Measurements from ENCODE around the gene CEP20.
"Not testable (repeated sequence)": the region's sequence is repeated elsewhere in the genome, so short reads cannot be mapped to it uniquely, and the experiment has no call there.

CEP20 gene

GRCh38 chr16:15843635-15844279 lies 44.6 kb downstream of the CEP20 start:
- Mint-ChIP-seq H3K27ac (no peak overlapping the region), H3K36me3 (ENCODE audit: low read depth) (no peaks in the 10 kb centered on the region), H3K4me1 (ENCODE audit: low read depth) (no peaks in the 10 kb centered on the region), H3K27me3 (ENCODE audit: low read depth) (peaks cover 8% of the 10 kb centered on the region), H3K9me3 (no peaks in the 10 kb centered on the region), H3K4me3 (no peak overlapping the region)
- no peak for DNase-seq (ENCODE audit: low spot score)

GRCh38 chr16:15839204-15839603 lies 49.2 kb downstream of the CEP20 start:
- not testable (repeated sequence) for DNase-seq (ENCODE audit: low spot score); H3K9me3 Mint-ChIP-seq; H3K27me3 Mint-ChIP-seq (ENCODE audit: low read depth); H3K4me1 Mint-ChIP-seq (ENCODE audit: low read depth); H3K4me3 Mint-ChIP-seq; H3K36me3 Mint-ChIP-seq (ENCODE audit: low read depth); H3K27ac Mint-ChIP-seq

DNA sequence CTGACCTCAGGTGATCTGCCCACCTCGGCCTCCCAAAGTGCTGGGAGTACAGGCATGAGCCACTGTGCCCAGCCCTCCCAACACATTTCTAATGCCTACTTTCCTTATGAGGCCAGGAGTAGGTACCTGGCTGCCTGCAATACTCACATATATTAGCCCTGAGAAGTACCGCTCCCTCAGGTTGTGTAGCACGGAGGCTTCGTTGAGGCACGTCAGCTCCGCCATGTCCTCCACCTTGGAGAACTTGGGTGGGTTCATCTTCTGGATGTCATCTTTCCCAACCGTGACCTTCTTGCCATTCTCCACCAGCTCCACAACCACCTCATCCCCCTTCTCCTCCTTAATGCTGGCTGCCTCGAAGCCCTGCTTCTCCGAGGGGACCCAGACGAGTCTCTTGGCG lies 50.6 kb downstream of the CEP20 start:
- no peaks in the 10 kb centered on the region for H3K9me3 Mint-ChIP-seq
- no peak overlapping the region for H3K27ac Mint-ChIP-seq
- no peak overlapping the region for H3K4me3 Mint-ChIP-seq
- no peaks in the 10 kb centered on the region for H3K36me3 Mint-ChIP-seq (ENCODE audit: low read depth)
- H3K4me1 Mint-ChIP-seq (ENCODE audit: low read depth), result peaks cover 10% of the 10 kb centered on the region
- DNase-seq (ENCODE audit: low spot score), result no peak
- peaks cover 4% of the 10 kb centered on the region for H3K27me3 Mint-ChIP-seq (ENCODE audit: low read depth)

DNA sequence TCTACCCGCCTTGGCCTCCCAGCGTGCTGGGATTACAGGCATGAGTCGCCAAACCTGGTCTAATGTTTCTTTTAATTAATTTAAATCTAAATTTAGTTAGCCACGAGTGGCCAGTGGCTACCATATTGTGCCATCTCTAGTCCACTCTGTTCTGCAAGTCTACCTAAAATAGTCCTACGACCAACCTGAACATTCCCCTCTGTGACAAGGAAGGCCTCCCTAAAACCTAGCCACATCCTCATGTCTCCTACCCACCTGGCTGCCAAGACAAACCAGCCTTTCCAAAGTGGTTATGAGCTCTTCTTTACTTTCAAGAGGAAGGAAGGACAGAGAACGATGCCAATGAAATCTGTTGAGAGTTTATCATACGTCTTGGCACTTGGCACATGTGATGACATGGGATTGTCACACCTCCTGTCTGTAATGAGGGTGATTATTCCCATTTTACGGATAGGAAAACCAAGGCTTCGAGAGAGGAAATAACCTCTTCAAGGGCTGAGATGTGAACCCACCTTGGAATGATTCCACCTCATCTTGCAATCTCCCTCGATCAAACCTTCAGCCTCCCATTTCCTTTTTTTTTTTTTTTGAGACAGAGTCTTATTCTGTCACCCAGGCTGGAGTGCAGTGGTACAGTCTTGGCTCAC lies 51.3 kb downstream of the CEP20 start:
- no peaks in the 10 kb centered on the region for H3K36me3 Mint-ChIP-seq (ENCODE audit: low read depth)

GRCh38 chr16:15836074-15836473 lies 52.3 kb downstream of the CEP20 start:
- H3K9me3 Mint-ChIP-seq, result no peaks in the 10 kb centered on the region
- H3K36me3 Mint-ChIP-seq (ENCODE audit: low read depth), result no peaks in the 10 kb centered on the region
- no peak for DNase-seq (ENCODE audit: low spot score)
- H3K4me3 Mint-ChIP-seq, result no peak overlapping the region
- no peak overlapping the region for H3K27ac Mint-ChIP-seq
- H3K27me3 Mint-ChIP-seq (ENCODE audit: low read depth), result peaks cover 7% of the 10 kb centered on the region
- H3K4me1 Mint-ChIP-seq (ENCODE audit: low read depth), result peaks cover 10% of the 10 kb centered on the region

More for the DNA sequence above, 51.3 kb downstream of the CEP20 start:
- H3K27ac Mint-ChIP-seq, result no peak overlapping the region
- peaks cover 10% of the 10 kb centered on the region for H3K4me1 Mint-ChIP-seq (ENCODE audit: low read depth)
- no peaks in the 10 kb centered on the region for H3K9me3 Mint-ChIP-seq
- peaks cover 7% of the 10 kb centered on the region for H3K27me3 Mint-ChIP-seq (ENCODE audit: low read depth)
- no peak for DNase-seq (ENCODE audit: low spot score)
- no peak overlapping the region for H3K4me3 Mint-ChIP-seq

- H3K4me1 Mint-ChIP-seq (ENCODE audit: low read depth), result peaks cover 10% of the 10 kb centered on the region
- H3K36me3 Mint-ChIP-seq (ENCODE audit: low read depth), result no peaks in the 10 kb centered on the region
- no peak overlapping the region for H3K27ac Mint-ChIP-seq
- no peak for DNase-seq (ENCODE audit: low spot score)
- H3K9me3 Mint-ChIP-seq, result no peaks in the 10 kb centered on the region
- no peak overlapping the region for H3K4me3 Mint-ChIP-seq
- peaks cover 7% of the 10 kb centered on the region for H3K27me3 Mint-ChIP-seq (ENCODE audit: low read depth)
These were observed 53.1 kb downstream of the CEP20 start for GRCh38 chr16:15835136-15835878.

DNA sequence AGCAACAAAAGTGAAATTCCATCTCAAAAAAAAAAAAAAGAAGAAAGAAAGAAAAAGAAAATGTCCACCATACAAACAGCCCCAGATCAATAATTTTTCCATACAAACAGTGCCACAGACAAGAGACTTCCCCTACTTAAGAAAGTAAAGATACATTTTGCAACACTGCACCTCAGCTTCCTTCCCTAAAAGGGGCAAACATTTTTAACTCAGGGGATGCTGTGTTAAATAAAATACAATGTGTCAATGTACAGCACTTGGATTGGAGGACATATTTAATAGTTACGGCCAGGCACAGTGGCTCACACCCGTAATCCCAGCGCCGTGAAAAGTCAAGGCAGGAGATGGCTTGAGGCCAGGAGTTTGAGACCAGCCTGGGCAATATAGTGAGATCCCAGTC lies 53.9 kb downstream of the CEP20 start:
- peaks cover 10% of the 10 kb centered on the region for H3K4me1 Mint-ChIP-seq (ENCODE audit: low read depth)
- no peak overlapping the region for H3K4me3 Mint-ChIP-seq
- H3K36me3 Mint-ChIP-seq (ENCODE audit: low read depth), result no peaks in the 10 kb centered on the region
- no peaks in the 10 kb centered on the region for H3K9me3 Mint-ChIP-seq
- H3K27me3 Mint-ChIP-seq (ENCODE audit: low read depth), result peaks cover 7% of the 10 kb centered on the region
- no peak overlapping the region for H3K27ac Mint-ChIP-seq
- DNase-seq (ENCODE audit: low spot score), result no peak

DNA sequence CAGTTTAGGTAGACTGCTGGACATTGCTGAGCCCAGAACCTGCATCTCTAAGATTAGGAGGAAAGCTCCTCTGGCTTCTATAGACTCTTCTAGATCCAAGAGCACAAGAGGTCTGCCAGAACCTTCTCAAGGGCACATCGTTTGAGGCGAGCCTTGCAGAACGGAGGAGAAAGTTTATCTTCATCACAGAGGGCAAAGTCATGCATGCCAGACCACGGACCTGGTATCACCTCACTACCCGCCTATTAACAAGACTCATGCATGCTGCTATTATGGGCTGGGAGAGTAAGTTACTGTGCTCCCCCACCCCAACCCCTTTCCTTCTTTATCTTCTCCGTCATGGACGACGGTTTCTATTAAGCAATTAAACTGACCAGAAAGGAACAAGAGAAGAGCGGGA lies 54.9 kb downstream of the CEP20 start:
- H3K4me3 Mint-ChIP-seq, result no peak overlapping the region
- H3K4me1 Mint-ChIP-seq (ENCODE audit: low read depth), result peaks cover 10% of the 10 kb centered on the region
- H3K9me3 Mint-ChIP-seq, result no peaks in the 10 kb centered on the region
- H3K36me3 Mint-ChIP-seq (ENCODE audit: low read depth), result no peaks in the 10 kb centered on the region
- no peak overlapping the region for H3K27ac Mint-ChIP-seq
- no peak for DNase-seq (ENCODE audit: low spot score)
- H3K27me3 Mint-ChIP-seq (ENCODE audit: low read depth), result peaks cover 6% of the 10 kb centered on the region

DNA sequence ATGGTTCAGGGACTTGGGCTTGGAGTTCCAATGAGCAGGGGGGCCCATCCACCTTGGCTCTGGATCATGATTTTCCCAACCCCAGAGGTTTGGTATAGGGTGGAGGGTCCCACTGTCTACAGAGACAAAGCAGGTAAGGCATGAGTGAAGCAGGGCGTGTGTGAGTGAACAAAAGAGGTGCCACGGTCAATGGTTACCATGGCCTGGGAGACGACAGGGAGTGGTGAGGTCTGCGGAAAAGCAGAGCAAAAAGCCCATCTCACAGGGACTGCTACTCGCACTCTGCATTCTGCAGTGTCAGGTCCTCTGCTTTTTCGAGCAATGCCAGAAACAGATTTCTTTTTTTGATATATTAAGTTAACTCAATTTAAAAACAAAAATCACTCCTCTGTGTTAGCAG lies 56.2 kb downstream of the CEP20 start:
- H3K27me3 Mint-ChIP-seq (ENCODE audit: low read depth), result peaks cover 8% of the 10 kb centered on the region
- peaks cover 10% of the 10 kb centered on the region for H3K4me1 Mint-ChIP-seq (ENCODE audit: low read depth)
- H3K36me3 Mint-ChIP-seq (ENCODE audit: low read depth), result no peaks in the 10 kb centered on the region
- no peak overlapping the region for H3K4me3 Mint-ChIP-seq
- DNase-seq (ENCODE audit: low spot score), result no peak
- H3K9me3 Mint-ChIP-seq, result no peaks in the 10 kb centered on the region
- no peak overlapping the region for H3K27ac Mint-ChIP-seq

- no peaks in the 10 kb centered on the region for H3K9me3 Mint-ChIP-seq
- H3K27ac Mint-ChIP-seq, result no peak overlapping the region
- H3K27me3 Mint-ChIP-seq (ENCODE audit: low read depth), result peaks cover 8% of the 10 kb centered on the region
- peaks cover 8% of the 10 kb centered on the region for H3K4me1 Mint-ChIP-seq (ENCODE audit: low read depth)
- DNase-seq (ENCODE audit: low spot score), result no peak
- H3K4me3 Mint-ChIP-seq, result no peak overlapping the region
- H3K36me3 Mint-ChIP-seq (ENCODE audit: low read depth), result no peaks in the 10 kb centered on the region
These were observed 57.5 kb downstream of the CEP20 start for GRCh38 chr16:15830832-15831451.

DNA sequence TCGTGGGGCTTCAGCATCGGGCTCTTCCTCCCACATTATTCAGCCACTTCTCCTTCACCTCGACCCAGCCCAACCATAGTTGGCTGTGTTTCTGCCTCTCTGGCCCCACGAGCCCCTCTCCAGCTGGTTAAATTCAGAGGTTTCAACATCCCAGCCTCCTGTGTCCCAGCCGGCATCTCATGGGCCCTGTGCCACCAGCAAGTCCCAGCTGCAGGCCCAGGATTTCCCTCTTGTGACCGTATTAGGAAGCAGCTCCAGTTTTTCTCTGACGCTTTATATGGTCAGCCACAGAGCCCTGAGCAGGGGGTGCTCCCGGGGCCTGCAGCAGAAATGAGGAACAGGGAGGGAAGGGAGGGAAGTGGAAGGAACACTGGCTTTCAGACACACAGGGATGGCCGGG lies 58.9 kb downstream of the CEP20 start:
- Mint-ChIP-seq H3K4me1 (ENCODE audit: low read depth) (no peaks in the 10 kb centered on the region), H3K36me3 (ENCODE audit: low read depth) (no peaks in the 10 kb centered on the region), H3K9me3 (no peaks in the 10 kb centered on the region), H3K27me3 (ENCODE audit: low read depth) (peaks cover 8% of the 10 kb centered on the region), H3K4me3 (no peak overlapping the region), H3K27ac (no peak overlapping the region)
- DNase-seq (ENCODE audit: low spot score), result no peak

GRCh38 chr16:15827709-15828343 lies 60.6 kb downstream of the CEP20 start:
- Mint-ChIP-seq H3K9me3 (no peaks in the 10 kb centered on the region), H3K4me3 (no peak overlapping the region), H3K27me3 (ENCODE audit: low read depth) (peaks cover 6% of the 10 kb centered on the region), H3K27ac (no peak overlapping the region), H3K36me3 (ENCODE audit: low read depth) (no peaks in the 10 kb centered on the region), H3K4me1 (ENCODE audit: low read depth) (no peaks in the 10 kb centered on the region)
- DNase-seq (ENCODE audit: low spot score), result no peak

GRCh38 chr16:15827299-15827698 lies 61.1 kb downstream of the CEP20 start:
- Mint-ChIP-seq H3K36me3 (ENCODE audit: low read depth) (no peaks in the 10 kb centered on the region), H3K4me1 (ENCODE audit: low read depth) (no peaks in the 10 kb centered on the region), H3K27ac (no peak overlapping the region), H3K4me3 (no peak overlapping the region), H3K27me3 (ENCODE audit: low read depth) (peaks cover 5% of the 10 kb centered on the region), H3K9me3 (no peaks in the 10 kb centered on the region)
- no peak for DNase-seq (ENCODE audit: low spot score)
